ENCODE results near the gene ABCC9.

- TF ChIP-seq POLR2A (IDR thresholded peaks at IDR 0.05): no peak
- TF ChIP-seq, protein P1, sequence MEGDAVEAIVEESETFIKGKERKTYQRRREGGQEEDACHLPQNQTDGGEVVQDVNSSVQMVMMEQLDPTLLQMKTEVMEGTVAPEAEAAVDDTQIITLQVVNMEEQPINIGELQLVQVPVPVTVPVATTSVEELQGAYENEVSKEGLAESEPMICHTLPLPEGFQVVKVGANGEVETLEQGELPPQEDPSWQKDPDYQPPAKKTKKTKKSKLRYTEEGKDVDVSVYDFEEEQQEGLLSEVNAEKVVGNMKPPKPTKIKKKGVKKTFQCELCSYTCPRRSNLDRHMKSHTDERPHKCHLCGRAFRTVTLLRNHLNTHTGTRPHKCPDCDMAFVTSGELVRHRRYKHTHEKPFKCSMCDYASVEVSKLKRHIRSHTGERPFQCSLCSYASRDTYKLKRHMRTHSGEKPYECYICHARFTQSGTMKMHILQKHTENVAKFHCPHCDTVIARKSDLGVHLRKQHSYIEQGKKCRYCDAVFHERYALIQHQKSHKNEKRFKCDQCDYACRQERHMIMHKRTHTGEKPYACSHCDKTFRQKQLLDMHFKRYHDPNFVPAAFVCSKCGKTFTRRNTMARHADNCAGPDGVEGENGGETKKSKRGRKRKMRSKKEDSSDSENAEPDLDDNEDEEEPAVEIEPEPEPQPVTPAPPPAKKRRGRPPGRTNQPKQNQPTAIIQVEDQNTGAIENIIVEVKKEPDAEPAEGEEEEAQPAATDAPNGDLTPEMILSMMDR (IDR thresholded peaks at IDR 0.05): no peak
These were observed 30.6 kb downstream of the ABCC9 start for GRCh38 chr12:21910657-21911056.
